Measurements from ENCODE around the gene FAM120C. TPM values are rescaled to one million over a fixed set of nuclear protein-coding genes. Genes with fewer than 3 reads are reported as not detected.

FAM120C gene
- total RNA-seq, 4 donors from 2014 or later = 4.6 to 7.7 (median 6.8) TPM

GRCh38 chrX:54182194-54182863, 725 bp downstream of the FAM120C start:
- peak overlapping the region; percentile 86 to 99 for H3K4me3 ChIP-seq
- WGBS, 2 donors (ENCODE audit: low coverage in 1 of 2) = 7 to 20% methylated on average over 2 to 7 of the region's 36 CpGs
- no peaks in the 10 kb centered on the region for H3K9me3 ChIP-seq
- TF ChIP-seq POLR2A (IDR thresholded peaks at IDR 0.05) (peak in 1 of 2 donors; percentile 8), EP300 (IDR thresholded peaks at IDR 0.05) (no peak), POLR2AphosphoS5 (IDR thresholded peaks at IDR 0.05) (peak; percentile 26), CTCF (IDR thresholded peaks at IDR 0.05) (no peak)
- peaks cover 0 to 40% (median 6%) of the 10 kb centered on the region in 3 donors for H3K4me1 ChIP-seq
- no peaks in the 10 kb centered on the region for H3K36me3 ChIP-seq
- no peaks in the 10 kb centered on the region for H3K27me3 ChIP-seq
- peak overlapping the region; percentile 90 to 95 (median 92) for H3K27ac ChIP-seq
- peak; percentile 59 for ATAC-seq

- no peak for ATAC-seq
- Histone ChIP-seq H3K36me3 (no peaks in the 10 kb centered on the region), H3K4me1 (peaks cover 0 to 40% (median 6%) of the 10 kb centered on the region in 3 donors), H3K4me3 (peak overlapping the region in 1 of 2 donors; percentile 86), H3K27ac (peak overlapping the region in 1 of 4 donors; percentile 92), H3K27me3 (no peaks in the 10 kb centered on the region), H3K9me3 (no peaks in the 10 kb centered on the region)
- TF ChIP-seq POLR2AphosphoS5 (IDR thresholded peaks at IDR 0.05) (no peak), POLR2A (IDR thresholded peaks at IDR 0.05) (no peak), CTCF (IDR thresholded peaks at IDR 0.05) (no peak), EP300 (IDR thresholded peaks at IDR 0.05) (no peak)
- 39 to 51% methylated on average over 2 to 3 of the region's 4 CpGs for WGBS, 2 donors (ENCODE audit: low coverage in 1 of 2)
Observed at GRCh38 chrX:54181202-54181953, 1.7 kb downstream of the FAM120C start.

- Histone ChIP-seq H3K4me3 (no peak overlapping the region), H3K9me3 (no peaks in the 10 kb centered on the region), H3K36me3 (no peaks in the 10 kb centered on the region), H3K4me1 (peaks cover 0 to 40% (median 6%) of the 10 kb centered on the region in 3 donors), H3K27ac (no peak overlapping the region), H3K27me3 (no peaks in the 10 kb centered on the region)
- no peak for ATAC-seq
- TF ChIP-seq EP300 (IDR thresholded peaks at IDR 0.05) (no peak), POLR2A (IDR thresholded peaks at IDR 0.05) (no peak), POLR2AphosphoS5 (IDR thresholded peaks at IDR 0.05) (no peak), CTCF (IDR thresholded peaks at IDR 0.05) (no peak)
- 48 to 82% methylated on average over 2 to 4 of the region's 4 CpGs for WGBS, 2 donors (ENCODE audit: low coverage in 1 of 2)
Observed at GRCh38 chrX:54180403-54180802, 2.7 kb downstream of the FAM120C start.

- H3K36me3 ChIP-seq = peaks cover 0 to 4% of the 10 kb centered on the region in 2 donors
- no peaks in the 10 kb centered on the region for H3K9me3 ChIP-seq
- peaks cover 0 to 36% (median 4%) of the 10 kb centered on the region in 3 donors for H3K4me1 ChIP-seq
- TF ChIP-seq CTCF (IDR thresholded peaks at IDR 0.05) = no peak
- TF ChIP-seq POLR2AphosphoS5 (IDR thresholded peaks at IDR 0.05) = no peak
- no peak for TF ChIP-seq POLR2A (IDR thresholded peaks at IDR 0.05)
- TF ChIP-seq EP300 (IDR thresholded peaks at IDR 0.05) = no peak
- H3K27ac ChIP-seq = no peak overlapping the region
- H3K27me3 ChIP-seq = no peaks in the 10 kb centered on the region
- ATAC-seq = no peak
- H3K4me3 ChIP-seq = no peak overlapping the region
- 56 to 59% methylated on average over 5 of the region's 5 CpGs for WGBS, 2 donors (ENCODE audit: low coverage in 1 of 2)
Observed at GRCh38 chrX:54178100-54178940, 4.7 kb downstream of the FAM120C start.

All from gastroesophageal sphincter (tissue), 4 donors.